T47D (cell line): ENCODE measurements around the gene RS1.

Experiments
- DNase-seq, 2 experiments: peaks; one replicate each; pipeline versions ENCODE4 v3.0.0 to v3.0.0-alpha.2; 2011 to 2012; ENCODE audit warnings: low read depth in 1 of 2, low spot score in 1 of 2
- JUND ChIP-seq: IDR thresholded peaks from 2 replicates; pipeline ENCODE4 v1.6.1; 2012; ENCODE audit warnings: low read depth
- in situ Hi-C: cut with HindIII; loops from 2 replicates; pipeline ENCODE4 v1.10.0; 2016; ENCODE audit warnings: low sequenced_read_pairs, low pct_unique_long_range_greater_than_20kb

The RS1 gene

DNA sequence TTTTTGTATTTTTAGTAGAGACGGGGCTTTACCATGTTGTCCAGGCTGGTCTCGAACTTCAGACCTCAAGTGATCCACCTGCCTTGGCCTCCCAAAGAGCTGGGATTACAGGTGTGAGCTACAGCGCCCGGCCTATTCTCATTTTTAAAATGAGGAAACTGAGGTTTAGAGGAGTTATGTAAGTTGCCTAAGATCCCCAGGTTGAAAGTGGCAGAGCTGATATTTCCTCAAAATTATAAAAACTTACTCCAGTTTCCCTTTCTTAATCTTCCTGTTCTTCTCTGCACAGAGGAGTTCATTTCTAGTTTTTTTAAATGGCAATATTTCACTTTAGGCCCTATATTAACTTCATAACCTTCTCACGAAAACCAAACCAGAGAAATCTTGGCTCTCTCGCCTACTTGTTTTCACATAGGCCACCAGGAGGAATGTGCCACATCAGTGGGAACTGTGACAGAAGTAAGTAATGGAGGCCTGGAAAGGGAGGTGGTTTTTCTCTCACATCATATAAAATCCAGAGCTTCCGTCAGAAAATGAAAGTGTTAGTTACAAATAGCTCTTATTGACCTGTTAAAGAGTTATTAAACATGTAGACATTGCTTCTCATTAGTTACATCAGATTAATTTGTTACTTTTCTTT is 16.1 kb upstream of the RS1 start:
- DNase-seq: peak in 1 of 2 experiments; percentile 19
- no peak for TF ChIP-seq JUND
- in situ Hi-C loops: no loop called here

DNA sequence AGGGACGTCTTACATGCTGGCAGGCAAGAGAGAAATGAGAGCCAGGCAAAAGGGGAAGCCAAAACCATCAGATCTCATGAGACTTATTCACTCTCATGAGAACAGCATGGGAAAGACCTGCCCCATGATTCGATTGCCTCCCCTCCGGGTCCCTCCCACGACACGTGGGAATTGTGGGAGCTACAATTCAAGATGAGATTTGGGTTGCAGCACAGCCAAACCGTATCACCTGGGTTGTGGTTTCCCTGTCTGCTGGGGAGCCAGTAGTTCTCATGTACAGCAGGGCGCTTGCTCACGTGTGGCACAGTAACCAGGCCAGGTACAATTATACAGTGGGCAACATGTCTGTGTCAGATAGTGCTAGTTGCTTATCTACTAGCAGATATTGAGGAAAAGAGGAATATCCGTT is 11.1 kb upstream of the RS1 start:
- TF ChIP-seq JUND: no peak
- in situ Hi-C loops: no loop called here
- DNase-seq: no peak

DNA sequence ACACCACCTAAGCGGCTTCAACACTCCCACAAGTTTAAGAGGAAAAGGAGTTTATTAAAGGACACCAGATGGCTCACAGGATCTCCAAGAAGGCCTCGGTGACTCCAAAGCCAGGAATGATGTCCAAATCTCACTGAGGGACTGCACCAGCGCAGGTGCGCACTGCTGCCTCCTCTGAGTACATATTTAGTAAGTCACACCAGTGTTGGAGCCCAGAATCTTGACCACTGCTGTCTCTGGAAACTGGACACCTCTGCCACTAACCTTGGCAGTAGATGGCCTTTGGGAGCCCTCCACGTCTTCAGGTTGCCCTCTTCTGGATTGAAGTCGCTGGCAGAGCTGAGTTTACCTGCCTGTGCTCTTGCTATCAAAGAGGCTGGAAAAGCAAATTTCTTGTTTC is 10.1 kb upstream of the RS1 start:
- no peak for TF ChIP-seq JUND
- DNase-seq: no peak
- in situ Hi-C loops: no loop called here

DNA sequence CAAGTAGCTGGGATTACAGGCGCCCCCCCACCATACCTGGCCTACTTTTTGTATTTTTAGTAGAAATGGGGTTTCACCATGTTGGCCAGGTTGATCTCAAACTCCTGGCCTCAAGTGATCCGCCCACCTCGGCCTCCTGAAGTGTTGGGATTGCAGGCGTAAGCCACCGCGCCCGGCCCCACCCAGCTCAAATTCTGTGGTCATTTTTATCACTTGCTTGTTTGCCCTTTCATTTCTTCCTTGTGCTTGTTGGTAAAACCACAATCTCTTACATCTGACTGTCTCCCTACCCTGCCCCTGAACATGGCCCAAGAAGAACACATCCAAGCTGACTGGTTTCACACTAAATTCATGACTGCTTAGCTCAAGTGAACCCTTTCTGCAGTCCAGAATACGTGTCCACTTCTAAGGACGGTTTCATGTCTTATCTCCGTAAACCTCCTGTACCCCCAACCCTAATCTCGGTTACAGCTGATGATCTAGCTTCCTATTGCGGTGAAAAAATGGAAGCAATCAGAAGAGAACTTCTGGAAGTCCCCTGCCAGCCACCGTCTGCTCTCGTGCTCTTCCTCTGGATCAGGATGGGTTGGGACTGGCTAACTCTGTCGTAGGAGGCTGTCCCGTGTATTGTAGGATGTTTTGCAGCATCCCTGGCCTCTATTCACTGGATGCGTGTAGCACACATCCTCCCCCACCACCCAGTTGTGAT is 5.4 kb upstream of the RS1 start:
- no peak for TF ChIP-seq JUND
- in situ Hi-C loops: no loop called here
- no peak for DNase-seq

DNA sequence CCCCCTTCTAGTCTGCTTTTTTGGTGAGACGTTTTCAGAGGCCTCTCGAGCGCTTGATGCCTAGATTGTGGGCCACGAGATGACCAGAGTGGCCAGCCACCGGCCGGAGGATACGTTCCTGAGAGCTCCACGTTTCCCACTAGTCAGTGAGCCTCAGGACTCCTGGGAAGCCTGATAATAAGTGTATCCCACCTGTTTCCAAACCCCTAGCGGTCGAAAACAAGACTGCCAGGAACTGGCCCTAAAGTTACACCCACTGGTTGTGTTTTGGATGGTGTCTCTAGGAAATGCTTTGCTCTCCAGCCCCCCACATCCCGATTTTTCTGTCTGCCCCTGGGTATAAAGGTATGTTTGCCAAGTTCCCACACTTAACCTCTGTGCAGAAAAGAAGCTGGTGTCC is 4.6 kb upstream of the RS1 start:
- no peak for DNase-seq
- no peak for TF ChIP-seq JUND
- in situ Hi-C loops: no loop called here

DNA sequence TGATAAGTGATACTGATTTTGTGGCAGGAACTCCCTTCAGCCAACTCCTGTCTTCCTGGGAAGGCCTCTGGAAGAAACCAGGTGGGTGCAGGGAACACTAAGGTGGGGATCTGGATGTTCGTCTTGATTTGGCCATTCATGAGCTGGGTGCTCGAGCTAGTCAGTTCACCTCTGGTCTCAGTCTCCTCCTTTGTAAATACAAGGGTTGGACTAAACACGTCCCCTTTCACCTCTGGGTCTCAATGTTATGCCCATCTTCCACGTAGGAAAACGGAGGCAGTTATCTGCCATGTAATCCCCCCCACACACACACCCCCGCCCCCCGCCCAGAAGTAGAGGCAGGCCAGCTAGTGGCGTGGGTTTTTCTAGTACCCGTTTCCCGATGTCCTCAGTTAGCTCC is 4.1 kb upstream of the RS1 start:
- no peak for TF ChIP-seq JUND
- in situ Hi-C loops: no loop called here
- DNase-seq: no peak

DNA sequence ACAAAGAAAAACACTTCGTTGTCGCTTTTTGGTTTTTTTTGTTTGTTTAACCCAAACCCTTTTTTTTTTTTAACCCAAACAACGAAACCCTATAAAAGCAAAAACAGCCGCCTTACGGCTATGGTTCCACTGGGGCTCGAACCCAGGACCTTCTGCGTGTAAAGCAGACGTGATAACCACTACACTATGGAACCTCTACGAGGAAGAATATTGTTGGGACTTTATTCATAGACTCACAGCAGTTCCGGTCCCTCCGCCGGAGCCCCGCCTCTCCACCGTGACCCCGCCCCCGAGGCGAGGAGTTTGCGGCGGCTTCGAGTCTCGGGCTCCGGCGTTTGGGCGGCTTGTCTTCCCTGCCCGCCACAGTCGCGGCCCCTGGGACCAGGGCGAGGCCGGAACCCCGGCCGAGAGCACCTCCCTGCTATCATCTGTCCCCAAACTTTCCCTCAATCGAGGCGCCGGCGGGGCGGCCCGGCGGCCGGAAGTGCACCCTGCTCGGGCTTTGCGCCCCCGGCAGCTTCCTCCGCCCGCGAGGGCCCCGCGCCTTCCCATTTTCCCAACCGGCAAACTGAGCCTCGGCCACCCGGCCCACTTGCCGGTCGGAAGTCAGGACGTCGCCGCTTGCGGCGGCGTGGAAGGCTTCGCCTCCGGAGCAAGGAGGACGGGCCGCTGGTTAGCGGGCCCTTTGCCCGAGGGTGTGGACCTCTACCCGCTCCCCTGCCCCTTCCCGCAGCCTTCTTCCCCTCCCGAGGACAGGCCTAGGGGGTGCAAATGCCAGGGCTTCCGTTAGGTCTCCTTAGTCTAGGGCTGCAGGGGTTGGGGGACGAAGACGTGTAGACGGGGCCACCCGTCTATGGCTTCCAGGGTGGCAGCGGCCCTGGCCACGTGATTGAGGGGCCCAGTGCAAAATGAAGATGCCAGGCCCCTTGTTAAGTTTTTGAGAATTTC is 3.2 kb upstream of the RS1 start:
- DNase-seq: peak; percentile 63 to 81
- no peak for TF ChIP-seq JUND
- in situ Hi-C loops: no loop called here

DNA sequence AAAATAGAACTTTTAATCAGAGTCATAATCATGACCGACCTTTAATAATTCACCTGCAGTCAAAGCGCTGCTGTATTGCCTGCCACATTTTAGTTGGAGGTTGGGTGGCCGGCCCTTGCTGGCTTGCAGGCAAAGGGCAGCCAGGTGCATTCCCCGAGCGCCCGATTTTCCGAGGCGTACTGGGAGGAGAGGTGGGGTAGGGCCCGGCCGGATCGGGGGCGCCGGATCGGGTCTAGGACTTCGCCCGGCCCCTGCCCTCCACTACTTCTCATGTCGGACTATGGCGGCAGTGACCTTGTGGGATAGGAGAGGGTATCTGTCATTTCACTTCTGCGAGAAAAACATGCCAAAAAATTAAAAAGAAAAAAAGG is 2.5 kb upstream of the RS1 start:
- in situ Hi-C loops: no loop called here
- peak in 1 of 2 experiments; percentile 6 for DNase-seq
- no peak for TF ChIP-seq JUND

DNA sequence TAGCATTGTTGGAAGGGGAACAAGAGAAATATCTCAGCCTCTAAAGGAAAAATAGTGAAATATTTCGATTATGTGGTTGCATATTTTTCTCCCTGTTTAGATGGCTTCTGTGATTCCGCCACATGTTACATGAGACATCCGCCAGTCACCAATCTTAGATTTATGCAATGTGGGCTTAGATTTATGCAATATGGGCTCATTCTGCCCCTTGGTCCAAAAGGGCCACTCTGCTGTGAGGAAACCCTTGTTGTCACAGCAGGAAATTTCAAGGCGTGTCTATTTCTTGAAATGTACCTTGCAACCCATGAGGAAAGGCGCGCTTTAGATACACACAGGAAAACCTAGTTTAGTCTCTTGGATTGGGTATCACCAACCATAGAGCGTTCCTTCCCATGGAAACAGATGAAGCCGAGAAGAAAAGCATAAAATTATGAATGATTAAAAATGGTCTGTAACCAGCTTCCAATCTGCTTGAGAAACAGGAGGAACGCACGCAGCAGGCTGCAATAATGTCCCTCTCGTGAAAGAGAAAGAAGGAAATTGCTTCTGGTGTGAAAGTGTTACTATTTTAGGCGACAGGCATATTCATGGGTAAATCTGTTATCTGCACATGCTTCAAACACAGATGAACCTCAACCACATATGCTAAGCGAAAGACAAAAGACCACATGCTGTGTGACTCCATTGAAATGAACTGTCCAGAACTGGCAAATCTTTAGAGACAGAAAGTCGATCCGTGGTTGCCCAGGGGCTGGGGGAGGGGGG is 3.7 kb downstream of the RS1 start:
- no peak for DNase-seq
- in situ Hi-C loops: no loop called here
- TF ChIP-seq JUND: no peak

DNA sequence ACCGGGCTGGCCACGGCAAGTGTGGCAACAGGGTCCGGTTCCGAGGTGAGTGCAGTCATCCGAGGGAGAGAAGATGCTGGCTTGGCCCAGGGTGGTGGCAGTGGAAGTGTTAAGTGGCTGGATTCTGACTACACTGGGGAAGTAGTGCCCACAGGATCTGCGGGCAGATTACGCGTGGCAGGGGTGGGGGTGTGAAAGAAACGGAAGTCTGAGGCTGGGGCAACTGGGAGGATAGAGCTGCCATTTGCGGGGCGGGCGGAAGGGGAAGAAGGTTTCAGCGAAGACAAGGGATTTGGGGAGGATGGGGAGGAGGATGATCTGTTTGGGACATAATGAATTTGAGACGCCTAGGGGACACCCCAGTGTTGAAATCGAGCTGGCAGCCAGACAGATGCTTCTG is 5.3 kb downstream of the RS1 start:
- no peak for TF ChIP-seq JUND
- DNase-seq: no peak
- in situ Hi-C loops: no loop called here

DNA sequence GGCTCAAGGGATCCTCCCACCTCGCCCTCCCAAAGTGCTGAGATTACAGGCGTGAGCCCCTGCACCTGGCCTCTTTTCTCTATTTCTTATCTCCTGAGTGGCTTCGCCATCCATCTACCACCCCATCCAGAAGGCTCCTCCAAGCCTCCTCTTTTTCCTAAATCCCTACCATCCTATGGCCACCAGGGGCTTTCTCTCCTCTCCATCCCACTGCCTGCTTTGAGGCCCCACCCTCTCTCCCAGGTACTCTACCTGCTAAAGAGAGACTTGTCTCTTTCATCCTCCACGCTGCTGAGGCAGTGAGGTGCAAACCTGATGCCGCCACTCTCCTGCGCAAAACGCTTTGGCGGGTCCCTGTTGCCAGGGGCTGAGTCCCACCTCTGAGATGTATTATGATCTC is 7.0 kb downstream of the RS1 start:
- no peak for TF ChIP-seq JUND
- peak in 1 of 2 experiments; percentile 25 for DNase-seq
- in situ Hi-C loops: no loop called here

DNA sequence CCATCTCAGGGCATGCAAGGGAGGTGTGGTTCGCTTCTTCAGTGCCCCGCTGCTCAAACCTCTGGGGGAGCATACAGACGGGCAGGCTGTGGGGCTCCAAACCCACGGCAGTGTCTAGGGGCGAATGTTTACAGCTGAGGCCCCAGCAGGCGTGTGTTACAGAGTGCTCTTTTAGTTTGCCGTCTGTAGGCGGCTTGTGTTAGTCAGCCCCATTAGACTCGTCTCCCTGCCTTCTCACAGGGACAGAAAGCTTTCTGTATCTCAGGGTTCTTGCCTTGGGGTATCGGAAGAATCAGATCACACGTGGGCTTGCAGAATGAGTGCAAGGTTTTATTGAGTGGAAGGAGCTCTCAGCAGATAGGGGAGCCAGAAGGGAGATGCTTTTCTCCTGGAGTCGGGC is 10.6 kb downstream of the RS1 start:
- in situ Hi-C loops: no loop called here
- TF ChIP-seq JUND: no peak
- DNase-seq: no peak
